NCI-H1694 treated with DMSO at 0.1 percent for 48 hours (cell line): ENCODE results near the gene GTF3C1.

Experiments used
- DNase-seq: peaks from one replicate; lab custom pipeline; 2025; lab: John Stamatoyannopoulos, UW

GTF3C1 gene

GRCh38 chr16:27485811-27486210 lies 63.9 kb downstream of the GTF3C1 start:
- DNase-seq: no peak

GRCh38 chr16:27485126-27485525 lies 64.6 kb downstream of the GTF3C1 start:
- no peak for DNase-seq

- no peak for DNase-seq
These were observed 66.1 kb downstream of the GTF3C1 start for GRCh38 chr16:27483624-27484023.

GRCh38 chr16:27483088-27483437 lies 66.7 kb downstream of the GTF3C1 start:
- no peak for DNase-seq

GRCh38 chr16:27482397-27483087 lies 67.2 kb downstream of the GTF3C1 start:
- DNase-seq: no peak

GRCh38 chr16:27481282-27481934 lies 68.3 kb downstream of the GTF3C1 start:
- DNase-seq: no peak

- DNase-seq: no peak
These were observed 69.0 kb downstream of the GTF3C1 start for GRCh38 chr16:27480761-27481160.

- no peak for DNase-seq
These were observed 73.5 kb downstream of the GTF3C1 start for GRCh38 chr16:27476240-27476639.

- no peak for DNase-seq
These were observed 74.2 kb downstream of the GTF3C1 start for GRCh38 chr16:27475561-27475960.

GRCh38 chr16:27474921-27475320 lies 74.8 kb downstream of the GTF3C1 start:
- no peak for DNase-seq

- DNase-seq: no peak
These were observed 75.7 kb downstream of the GTF3C1 start for GRCh38 chr16:27474041-27474440.

GRCh38 chr16:27473101-27473900 lies 76.4 kb downstream of the GTF3C1 start:
- DNase-seq: no peak

GRCh38 chr16:27472091-27473020 lies 77.4 kb downstream of the GTF3C1 start:
- no peak for DNase-seq

- no peak for DNase-seq
These were observed 78.1 kb downstream of the GTF3C1 start for GRCh38 chr16:27471661-27472060.

- DNase-seq: no peak
These were observed 78.9 kb downstream of the GTF3C1 start for GRCh38 chr16:27470567-27471431.

GRCh38 chr16:27468941-27469531 lies 80.7 kb downstream of the GTF3C1 start:
- no peak for DNase-seq

GRCh38 chr16:27465483-27465879 lies 84.2 kb downstream of the GTF3C1 start:
- no peak for DNase-seq

GRCh38 chr16:27464626-27465482 lies 84.9 kb downstream of the GTF3C1 start:
- no peak for DNase-seq

- DNase-seq: no peak
These were observed 85.7 kb downstream of the GTF3C1 start for GRCh38 chr16:27463741-27464591.
